MG63 (cell line): ENCODE measurements around the gene ZNF396. TPM values are rescaled to one million over a fixed set of nuclear protein-coding genes. Genes with fewer than 3 reads are reported as not detected.

Experiments used
- DNase-seq: peaks from one replicate; pipeline ENCODE4 v3.0.0-alpha.2; 2020
- H3K27me3 ChIP-seq: fragments of 250-450 bp; sonication (Bioruptor Pico); 2 replicates; pipeline ENCODE4 v1.5.1; 2020; ENCODE audit warnings: mild to moderate bottlenecking, moderate library complexity
- H3K36me3 ChIP-seq: fragments of 250-450 bp; sonication (Bioruptor Pico); 2 replicates; pipeline ENCODE4 v1.5.1; 2020; ENCODE audit warnings: mild to moderate bottlenecking, moderate library complexity
- H3K4me3 ChIP-seq: fragments of 250-450 bp; sonication (Bioruptor Pico); 2 replicates; pipeline ENCODE4 v1.5.1; 2020; ENCODE audit warnings: mild to moderate bottlenecking, moderate library complexity
- H3K9me3 ChIP-seq: fragments of 250-450 bp; sonication (Bioruptor Pico); 2 replicates; pipeline ENCODE4 v1.5.1; 2020; ENCODE audit warnings: mild to moderate bottlenecking, moderate library complexity
- total RNA-seq: library from RNA; depleted of rRNA; stranded (reverse); fragments of >200 nt; shearing (Covaris generic); gene quantifications from 2 replicates; pipeline ENCODE4 v1.2.3, GENCODE V29; 2014; ENCODE audit warnings: low replicate concordance; rRNA removed

Gene ZNF396
- total RNA-seq, 1 experiment from 2014 or later: 0.10 TPM

DNA sequence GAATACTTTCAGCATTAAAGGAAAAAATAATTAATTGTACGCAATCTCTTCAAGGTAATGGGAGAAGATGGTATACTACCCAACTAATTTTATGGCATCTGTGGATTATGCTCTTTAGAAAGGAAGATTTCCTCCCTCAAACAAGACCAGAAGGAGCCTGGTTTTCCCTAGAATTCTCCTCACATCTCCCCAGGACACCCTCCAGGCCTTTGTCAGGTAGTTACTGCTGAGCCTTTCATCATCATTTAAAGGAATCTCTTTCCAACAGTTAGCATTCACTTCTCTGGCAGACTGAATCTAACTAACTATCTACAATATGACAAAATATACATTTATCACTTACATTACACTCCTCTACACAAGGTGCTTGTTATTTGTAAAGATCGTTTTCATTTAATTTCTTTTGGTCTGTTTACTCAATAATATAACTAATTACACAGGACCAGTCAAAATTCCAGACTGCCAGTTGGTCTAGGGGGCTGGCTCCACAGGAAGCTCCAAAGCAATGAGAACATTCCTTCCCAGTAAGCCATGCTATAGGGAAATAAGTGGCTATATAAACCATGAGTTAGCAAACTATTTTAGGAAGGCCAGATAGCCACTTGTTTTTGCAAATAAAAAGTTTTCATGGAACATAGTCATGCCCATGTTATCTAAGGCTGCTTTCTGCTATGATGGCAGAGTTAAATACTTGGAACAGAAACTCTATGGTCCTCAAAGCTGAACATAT, 52.0 kb downstream of the ZNF396 start:
- H3K27me3 ChIP-seq: no peaks in the 10 kb centered on the region
- H3K9me3 ChIP-seq: peaks cover 4% of the 10 kb centered on the region; the same call in 1 of the 2 replicates
- H3K4me3 ChIP-seq: no peak overlapping the region
- DNase-seq: no peak
- H3K36me3 ChIP-seq: no peaks in the 10 kb centered on the region

DNA sequence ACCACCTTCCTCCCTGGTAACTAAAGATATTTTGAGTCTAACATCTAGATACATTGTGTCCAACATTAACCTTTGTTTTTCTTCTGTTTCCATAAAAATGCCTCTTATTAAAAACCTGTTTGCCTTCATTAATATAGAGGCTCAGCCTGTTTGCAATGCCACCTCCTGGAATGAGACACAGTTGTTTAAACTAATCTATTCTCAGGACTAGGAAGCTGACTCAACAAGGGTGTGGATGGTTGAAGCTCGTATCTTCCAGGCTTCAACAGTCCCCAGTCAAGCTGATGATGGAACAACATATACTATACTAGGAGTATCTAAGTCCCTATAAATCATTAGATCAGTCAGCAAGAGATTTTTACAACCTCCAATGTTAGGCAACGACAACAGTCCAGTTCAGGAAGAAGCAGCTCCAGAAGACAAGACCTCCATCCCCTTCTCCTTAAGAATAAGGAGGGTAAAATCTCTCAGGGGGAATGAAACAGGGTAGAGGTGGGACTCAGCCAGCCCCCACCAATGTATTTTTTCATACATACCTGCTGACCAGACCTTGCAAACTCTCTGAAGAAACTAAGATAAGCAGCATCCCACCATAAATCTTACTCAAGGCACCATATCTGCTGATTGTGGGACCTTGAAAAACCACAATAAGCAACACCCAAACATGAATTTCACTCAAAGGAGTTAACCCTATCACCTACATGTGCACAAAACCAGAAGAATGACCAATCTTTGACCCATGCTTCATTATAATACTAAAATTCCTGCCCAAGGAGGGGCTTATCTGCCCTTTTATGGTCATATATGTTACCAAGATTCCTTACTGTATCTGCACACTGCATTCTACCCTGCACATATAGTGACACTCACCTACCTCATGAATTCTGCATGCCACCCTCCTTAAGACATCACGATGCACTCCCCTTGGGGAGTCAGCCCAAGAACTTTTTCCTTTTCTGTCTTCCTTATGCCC, 54.4 kb downstream of the ZNF396 start:
- Histone ChIP-seq H3K27me3 (no peaks in the 10 kb centered on the region), H3K4me3 (no peak overlapping the region), H3K36me3 (no peaks in the 10 kb centered on the region), H3K9me3 (no peaks in the 10 kb centered on the region)
- DNase-seq: no peak

Other genes with a start within 250 kb of the ZNF396 start
- 4.1 and 6.9 TPM in 2 replicates for gene ZNF397, start 136.3 kb downstream of the ZNF396 start, total RNA-seq
- gene ZSCAN30, start 87.1 kb downstream of the ZNF396 start, total RNA-seq: 11.1 and 19.7 TPM in 2 replicates
- gene ZNF24, start 32.9 kb downstream of the ZNF396 start, total RNA-seq: 13.1 and 15.2 TPM in 2 replicates
- gene INO80C, start 120.6 kb upstream of the ZNF396 start, total RNA-seq: 8.5 and 14.1 TPM in 2 replicates
- gene GALNT1, start 204.4 kb upstream of the ZNF396 start, total RNA-seq: 62.6 and 71.3 TPM in 2 replicates